ENCODE data around the gene C5orf15.

The C5orf15 gene

GRCh38 chr5:133918316-133918715 lies 50.1 kb downstream of the C5orf15 start:
- DNase-seq, result no peak

DNA sequence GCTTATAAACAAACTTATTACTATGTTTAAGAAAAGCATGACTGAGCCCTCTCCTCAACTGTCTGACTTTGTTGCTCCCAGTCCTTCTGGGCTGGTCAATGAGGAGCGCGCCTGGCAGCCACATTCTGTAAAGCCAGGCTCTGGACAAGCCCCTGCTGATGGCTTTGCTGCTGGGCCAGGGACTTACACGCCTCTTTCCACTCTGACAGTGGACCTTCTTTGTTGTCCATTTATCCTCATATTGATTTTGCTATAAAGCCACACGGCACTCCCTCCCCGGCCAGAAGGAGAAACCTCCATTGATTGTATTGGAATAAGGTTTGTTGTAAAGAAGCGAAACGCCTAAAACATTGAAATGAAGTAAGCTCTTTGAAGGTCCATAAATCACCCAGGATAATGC lies 50.6 kb downstream of the C5orf15 start:
- DNase-seq, result no peak

- no peak for DNase-seq
Observed at GRCh38 chr5:133916914-133917313, 51.5 kb downstream of the C5orf15 start.

DNA sequence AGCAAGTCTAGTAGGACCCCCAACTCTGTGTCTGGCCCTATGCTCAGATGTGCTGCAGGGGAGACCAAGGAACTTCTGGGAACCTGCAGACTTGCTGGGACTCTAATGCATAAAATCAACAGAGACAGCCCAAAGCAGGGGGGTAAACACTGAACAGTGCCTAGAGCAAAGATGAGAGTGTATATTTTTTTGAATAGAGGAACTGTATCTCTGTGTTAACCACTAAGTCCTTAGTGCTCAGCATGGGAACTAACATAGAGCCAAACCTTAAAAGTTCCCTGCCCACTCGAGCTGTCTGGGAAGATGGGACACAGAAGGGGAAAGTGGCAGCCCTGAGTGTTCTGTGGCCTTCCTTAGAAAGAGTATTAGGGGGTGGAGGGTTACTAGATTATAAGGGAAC lies 51.9 kb downstream of the C5orf15 start:
- DNase-seq, result no peak

DNA sequence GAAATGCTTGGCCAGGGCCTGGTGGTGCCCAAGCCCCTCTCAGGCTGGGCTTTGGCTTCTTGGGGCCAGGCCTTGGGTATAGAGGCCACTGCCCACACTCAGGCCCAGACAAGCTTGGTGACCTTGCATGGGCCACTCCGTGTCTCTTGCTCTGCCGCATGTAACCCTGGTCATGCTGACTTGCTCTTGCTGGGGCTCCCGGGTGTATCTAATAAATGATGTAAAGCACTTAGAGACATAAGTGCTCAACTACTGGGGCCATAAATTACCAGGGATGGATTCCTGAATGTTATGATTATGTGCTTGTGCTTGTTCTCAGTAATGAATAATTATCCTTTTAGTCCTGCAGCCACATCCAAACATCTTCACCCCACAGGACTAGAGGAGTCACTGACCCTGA lies 54.0 kb downstream of the C5orf15 start:
- DNase-seq, result no peak

DNA sequence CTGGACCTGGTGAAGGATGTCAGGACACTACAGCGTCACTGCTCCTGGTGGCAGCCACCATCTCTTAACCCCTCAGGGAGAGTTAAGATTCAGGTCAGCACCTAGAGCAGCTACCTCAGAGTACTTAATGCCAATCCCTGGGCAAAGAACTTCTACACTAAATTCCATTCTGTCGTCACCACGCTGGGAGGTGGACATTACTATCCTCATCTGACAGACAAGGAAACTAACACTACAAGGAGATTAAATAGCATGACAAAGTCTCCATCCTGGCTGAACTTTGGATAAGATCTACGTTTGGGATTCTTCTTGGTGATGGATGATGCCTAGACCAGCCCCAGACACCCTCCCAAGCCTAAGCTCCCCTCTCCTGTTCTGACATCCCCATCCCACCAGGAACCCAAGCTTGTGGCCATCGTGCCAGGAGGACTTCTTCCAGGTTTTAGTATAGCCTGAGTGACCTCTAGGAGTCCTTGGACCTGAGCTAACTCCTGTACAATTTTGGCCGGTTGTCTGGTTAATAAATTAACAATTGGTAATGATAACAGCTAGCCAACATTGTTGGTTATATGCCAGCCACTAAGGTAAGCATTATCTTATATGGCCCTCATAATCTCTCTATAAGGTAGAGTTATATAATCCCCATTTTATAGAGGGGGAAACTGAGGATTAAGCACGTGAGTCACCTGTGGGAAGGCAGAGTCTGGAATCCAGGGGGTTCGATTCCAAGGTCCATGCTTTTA lies 54.8 kb downstream of the C5orf15 start:
- no peak for DNase-seq

- DNase-seq, result no peak
Observed at GRCh38 chr5:133912951-133913350, 55.5 kb downstream of the C5orf15 start.

GRCh38 chr5:133910571-133910970 lies 57.9 kb downstream of the C5orf15 start:
- no peak for DNase-seq

- no peak for DNase-seq
Observed at GRCh38 chr5:133909603-133910002, 58.8 kb downstream of the C5orf15 start.

DNA sequence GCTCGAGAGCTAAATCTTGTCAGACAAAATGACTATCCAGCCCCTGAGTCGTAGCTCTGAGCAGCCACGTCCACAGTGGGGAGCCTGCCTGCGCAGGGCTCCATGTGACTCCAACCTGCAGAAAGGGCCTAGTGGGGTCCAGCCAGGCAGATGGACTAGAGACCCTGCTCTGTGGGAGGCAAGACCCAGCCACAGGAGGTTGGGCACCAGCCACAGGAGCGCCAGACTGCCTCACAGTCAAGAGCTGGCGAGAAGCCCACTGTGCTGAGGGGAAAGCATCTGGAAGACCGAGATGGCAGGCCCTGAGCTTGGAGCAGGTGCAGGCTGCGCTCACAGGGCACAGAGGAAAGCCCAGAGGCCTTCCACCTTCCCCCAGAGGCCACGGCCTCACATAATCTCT lies 61.4 kb downstream of the C5orf15 start:
- no peak for DNase-seq

- DNase-seq, result no peak
Observed at GRCh38 chr5:133906303-133906702, 62.1 kb downstream of the C5orf15 start.

Measured in kidney glomerular epithelial cell (primary cell).